ENCODE data around the gene SCFD2. TPM values are rescaled to one million over a fixed set of nuclear protein-coding genes. Genes with fewer than 3 reads are reported as not detected.

SCFD2 gene
- total RNA-seq, 1 donor from 2014 or later: 14.3 TPM

DNA sequence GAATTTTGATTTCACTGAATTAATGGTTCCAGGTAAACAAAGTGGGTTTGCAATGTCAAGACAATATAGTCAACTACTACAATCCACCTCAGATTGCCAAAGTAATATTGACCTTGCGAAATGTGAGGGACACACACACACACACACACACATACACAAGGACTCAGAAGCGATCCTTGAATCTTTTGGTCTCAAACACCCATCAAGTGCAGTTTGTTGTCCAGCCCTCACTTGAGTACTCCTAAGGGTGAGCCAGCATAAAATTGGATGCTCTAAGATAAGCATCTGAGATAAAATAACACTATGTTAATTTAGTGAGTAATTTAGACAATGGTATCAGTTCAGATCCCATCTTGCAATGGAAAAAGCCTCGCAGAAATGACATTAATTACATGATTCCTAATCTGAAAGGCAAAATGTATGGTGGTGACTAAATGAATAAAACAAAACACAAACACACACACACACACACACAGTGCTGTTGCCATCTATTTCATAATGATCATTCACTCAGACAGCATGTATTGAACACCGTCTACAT lies 401.2 kb downstream of the SCFD2 start:
- no peaks in the 10 kb centered on the region for H3K36me3 ChIP-seq
- no peak overlapping the region for H3K4me3 ChIP-seq
- intact Hi-C loops (cut with DNase I): no loop called here
- no peak overlapping the region for H3K27ac ChIP-seq
- H3K27me3 ChIP-seq: no peaks in the 10 kb centered on the region
- DNase-seq (no peak), ATAC-seq (no peak)
- no peaks in the 10 kb centered on the region for H3K9me3 ChIP-seq
- TF ChIP-seq, protein P1, sequence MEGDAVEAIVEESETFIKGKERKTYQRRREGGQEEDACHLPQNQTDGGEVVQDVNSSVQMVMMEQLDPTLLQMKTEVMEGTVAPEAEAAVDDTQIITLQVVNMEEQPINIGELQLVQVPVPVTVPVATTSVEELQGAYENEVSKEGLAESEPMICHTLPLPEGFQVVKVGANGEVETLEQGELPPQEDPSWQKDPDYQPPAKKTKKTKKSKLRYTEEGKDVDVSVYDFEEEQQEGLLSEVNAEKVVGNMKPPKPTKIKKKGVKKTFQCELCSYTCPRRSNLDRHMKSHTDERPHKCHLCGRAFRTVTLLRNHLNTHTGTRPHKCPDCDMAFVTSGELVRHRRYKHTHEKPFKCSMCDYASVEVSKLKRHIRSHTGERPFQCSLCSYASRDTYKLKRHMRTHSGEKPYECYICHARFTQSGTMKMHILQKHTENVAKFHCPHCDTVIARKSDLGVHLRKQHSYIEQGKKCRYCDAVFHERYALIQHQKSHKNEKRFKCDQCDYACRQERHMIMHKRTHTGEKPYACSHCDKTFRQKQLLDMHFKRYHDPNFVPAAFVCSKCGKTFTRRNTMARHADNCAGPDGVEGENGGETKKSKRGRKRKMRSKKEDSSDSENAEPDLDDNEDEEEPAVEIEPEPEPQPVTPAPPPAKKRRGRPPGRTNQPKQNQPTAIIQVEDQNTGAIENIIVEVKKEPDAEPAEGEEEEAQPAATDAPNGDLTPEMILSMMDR (IDR thresholded peaks at IDR 0.05): no peak
- no peaks in the 10 kb centered on the region for H3K4me1 ChIP-seq

DNA sequence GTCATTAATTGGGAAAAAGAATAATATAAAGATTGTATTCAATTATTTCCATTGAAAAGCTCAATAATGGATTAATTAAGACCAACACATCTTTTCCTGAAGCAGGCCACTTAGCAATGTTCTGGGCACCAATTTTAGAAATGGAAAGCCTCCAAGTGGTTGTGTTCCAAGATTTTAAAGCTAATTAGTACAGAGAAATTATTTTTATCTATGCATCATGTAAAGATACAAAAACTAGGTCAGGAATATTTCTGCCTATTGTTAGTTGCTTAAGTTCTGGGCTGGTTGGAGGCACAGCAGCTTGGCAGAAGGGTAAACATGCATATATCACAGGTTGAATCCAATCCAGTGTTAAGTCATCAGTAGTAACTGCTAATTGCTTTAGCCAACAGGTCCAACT lies 401.9 kb downstream of the SCFD2 start:
- no peaks in the 10 kb centered on the region for H3K4me1 ChIP-seq
- H3K36me3 ChIP-seq: no peaks in the 10 kb centered on the region
- no peak overlapping the region for H3K4me3 ChIP-seq
- H3K9me3 ChIP-seq: no peaks in the 10 kb centered on the region
- H3K27ac ChIP-seq: no peak overlapping the region
- TF ChIP-seq, protein P1 (IDR thresholded peaks at IDR 0.05): no peak
- intact Hi-C loops (cut with DNase I): no loop called here
- no peak for DNase-seq
- no peaks in the 10 kb centered on the region for H3K27me3 ChIP-seq
- no peak for ATAC-seq

DNA sequence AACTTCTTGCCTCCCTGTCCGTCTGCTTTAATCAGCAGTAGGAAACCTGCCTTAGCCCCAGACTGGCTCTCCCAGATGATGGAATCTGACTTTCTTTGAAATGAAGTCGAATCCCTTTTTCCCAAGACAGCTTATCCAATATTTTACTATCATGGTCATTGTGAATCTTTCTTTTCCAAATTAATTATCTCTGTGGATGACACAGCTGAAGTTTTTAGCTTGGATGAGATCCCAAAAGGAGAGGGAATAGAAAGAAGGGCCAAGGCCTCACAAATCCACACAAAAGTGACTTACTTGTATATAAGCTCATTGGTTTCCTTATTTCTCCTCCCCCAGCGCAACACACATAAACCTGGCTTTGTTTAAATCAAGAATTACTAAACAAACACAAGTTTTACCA lies 403.1 kb downstream of the SCFD2 start:
- no peak overlapping the region for H3K27ac ChIP-seq

DNA sequence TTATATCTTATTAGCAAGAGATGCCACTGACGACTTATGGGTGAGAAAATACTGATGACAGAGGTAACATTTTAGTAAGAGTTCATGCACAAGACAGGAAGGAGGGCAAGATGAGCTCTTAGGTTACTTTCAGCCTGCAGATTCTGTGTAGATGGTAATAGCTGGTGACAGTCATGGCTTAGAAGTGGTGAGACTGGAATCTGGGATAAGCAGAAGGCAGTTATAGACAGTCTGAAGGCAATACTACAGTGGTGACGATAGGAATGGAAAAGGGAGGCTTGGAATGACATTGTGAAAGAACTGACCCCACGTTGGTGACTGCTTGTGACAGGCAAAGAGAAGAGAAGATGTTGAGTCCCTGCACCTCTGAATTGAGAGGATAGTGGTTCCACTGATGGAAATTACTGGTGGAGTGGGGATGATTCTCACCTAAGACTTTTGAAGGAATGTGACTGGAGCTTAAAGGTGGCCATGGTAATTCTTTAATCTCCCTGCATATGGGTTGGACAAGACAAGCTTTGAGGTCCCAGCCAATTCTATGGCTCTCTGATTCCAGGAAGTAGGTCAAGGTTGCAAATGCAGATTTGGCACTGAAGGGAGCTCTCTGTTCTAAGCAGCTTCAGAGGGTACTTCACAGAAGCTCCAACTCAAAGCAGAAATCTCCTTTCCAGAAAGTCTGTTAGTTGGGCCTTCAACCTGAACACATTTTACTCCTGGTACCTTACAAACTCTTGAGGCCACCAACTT lies 404.0 kb downstream of the SCFD2 start:
- Histone ChIP-seq H3K4me3 (no peak overlapping the region), H3K27ac (no peak overlapping the region), H3K9me3 (no peaks in the 10 kb centered on the region), H3K4me1 (no peaks in the 10 kb centered on the region), H3K36me3 (no peaks in the 10 kb centered on the region), H3K27me3 (no peaks in the 10 kb centered on the region)
- intact Hi-C loops (cut with DNase I): no loop called here
- DNase-seq (no peak), ATAC-seq (no peak)
- TF ChIP-seq, protein P1 (IDR thresholded peaks at IDR 0.05): no peak

More for the DNA sequence above, 403.1 kb downstream of the SCFD2 start:
- no peaks in the 10 kb centered on the region for H3K4me1 ChIP-seq
- TF ChIP-seq, protein P1 (IDR thresholded peaks at IDR 0.05): no peak
- ATAC-seq (no peak), DNase-seq (no peak)
- intact Hi-C loops (cut with DNase I): no loop called here
- no peaks in the 10 kb centered on the region for H3K27me3 ChIP-seq
- no peaks in the 10 kb centered on the region for H3K9me3 ChIP-seq
- no peak overlapping the region for H3K4me3 ChIP-seq
- no peaks in the 10 kb centered on the region for H3K36me3 ChIP-seq

DNA sequence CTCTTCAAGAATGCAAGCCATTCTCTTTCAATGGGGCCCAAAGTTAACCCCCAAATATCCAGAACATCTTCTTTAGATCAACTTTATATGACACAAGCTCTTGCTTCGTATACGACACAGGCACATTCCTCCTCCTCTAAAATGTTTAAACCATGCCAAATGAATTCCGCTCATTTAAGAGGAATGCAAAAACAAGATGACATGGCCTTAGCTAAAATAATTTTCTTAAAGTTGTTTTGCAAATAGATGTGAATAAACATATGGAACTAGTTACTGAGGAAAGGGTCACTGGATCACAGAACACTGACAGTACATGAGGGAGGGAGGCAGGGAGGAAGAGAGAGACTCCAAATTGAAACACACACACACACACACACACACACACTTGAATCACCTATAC lies 406.3 kb downstream of the SCFD2 start:
- intact Hi-C loops (cut with DNase I): no loop called here
- H3K4me1 ChIP-seq: no peaks in the 10 kb centered on the region
- DNase-seq (no peak), ATAC-seq (no peak)
- H3K27me3 ChIP-seq: no peaks in the 10 kb centered on the region
- H3K4me3 ChIP-seq: no peak overlapping the region
- no peaks in the 10 kb centered on the region for H3K36me3 ChIP-seq
- H3K9me3 ChIP-seq: no peaks in the 10 kb centered on the region
- H3K27ac ChIP-seq: no peak overlapping the region
- TF ChIP-seq, protein P1 (IDR thresholded peaks at IDR 0.05): no peak
